ENCODE data around the gene CFAP97. TPM values are rescaled to one million over a fixed set of nuclear protein-coding genes. Genes with fewer than 3 reads are reported as not detected.

The CFAP97 gene
- total and polyA plus RNA-seq, 9 of the 15 experiments (the other 6 are each of a cell fraction or from before 2014, with no cell fraction given), result 17.3 to 57.8 (median 44.4) TPM

DNA sequence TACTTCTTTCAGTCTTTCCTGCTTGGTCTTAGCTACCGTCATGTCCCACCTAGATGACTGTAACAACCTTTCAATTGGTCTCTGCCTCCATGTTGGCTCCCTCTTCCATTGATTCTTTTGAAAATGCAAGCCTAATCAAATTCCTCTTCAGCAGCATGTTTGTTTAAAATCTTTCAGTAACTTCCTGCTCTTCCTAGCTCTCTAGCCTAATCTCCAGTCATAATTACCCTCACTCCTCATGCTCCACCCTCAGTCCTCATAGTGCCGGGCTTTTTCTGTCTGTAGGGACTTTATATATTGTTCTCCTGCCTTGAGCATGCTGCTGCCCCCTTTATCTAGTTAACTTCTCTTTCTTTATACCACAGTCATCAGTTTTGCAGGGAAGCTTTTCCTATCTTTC is 17.7 kb upstream of the CFAP97 start:
- no TSS peak for BruUV-seq (replicated peaks)
- 80% methylated on average over 2 of the region's 2 CpGs for WGBS (ENCODE audit: insufficient coverage, low coverage, missing lambda C conversion rate)
- intact Hi-C loops (cut with micrococcal nuclease), result no loop called here
- in situ Hi-C loops (cut with MboI), result no loop called here
- DNase-seq (ENCODE audit: extremely low read depth in 1 of 4, low spot score in 3 of 4) (no peak), ATAC-seq (no peak), FAIRE-seq (no peak)
- TF ChIP-seq ZNF316 (IDR thresholded peaks at IDR 0.05), result 0 out of 2 replicates have a peak, but pooled peaks have one; percentile 12
- TF ChIP-seq, protein P1, sequence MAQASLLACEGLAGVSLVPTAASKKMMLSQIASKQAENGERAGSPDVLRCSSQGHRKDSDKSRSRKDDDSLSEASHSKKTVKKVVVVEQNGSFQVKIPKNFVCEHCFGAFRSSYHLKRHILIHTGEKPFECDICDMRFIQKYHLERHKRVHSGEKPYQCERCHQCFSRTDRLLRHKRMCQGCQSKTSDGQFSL (CRISPR knock-in tag; IDR thresholded peaks at IDR 0.05), result no peak
- TF ChIP-seq, protein P1 (tag; IDR thresholded peaks at IDR 0.05), result no peak
- Histone ChIP-seq H3K27me3 (ENCODE audit: control insufficient read depth in 2 of 2, insufficient read depth in 2 of 2, low read length in 2 of 2) (no peaks in the 10 kb centered on the region), H3K4me3 (no peak overlapping the region), H3K27ac (ENCODE audit: extremely low read depth, low read depth, low read length) (no peak overlapping the region), H3K36me3 (ENCODE audit: control insufficient read depth, insufficient read depth, low read length) (no peaks in the 10 kb centered on the region), H3K9ac (ENCODE audit: insufficient read depth in 1 of 2, low read depth in 2 of 2, low read length in 2 of 2) (no peak overlapping the region), H3K4me2 (ENCODE audit: insufficient read depth, low read length) (no peak overlapping the region), H4K20me1 (replicated peaks; ENCODE audit: control insufficient read depth, insufficient read depth, low read length) (no peaks in the 10 kb centered on the region), H3K79me2 (ENCODE audit: control insufficient read depth, insufficient read depth, low read length) (peaks cover 8% of the 10 kb centered on the region), H2AFZ (ENCODE audit: low read depth, low read length) (no peak overlapping the region), H3K9me3 (replicated peaks; ENCODE audit: control insufficient read depth, insufficient read depth, low read depth, low read length) (no peaks in the 10 kb centered on the region), H3K4me1 (replicated peaks in 1 of 2; ENCODE audit: control insufficient read depth in 2 of 2, insufficient read depth in 2 of 2, low read length in 2 of 2) (no peaks in the 10 kb centered on the region; a peak in 1 of 5 replicates), H3K9me1 (ENCODE audit: control insufficient read depth, insufficient read depth, low read length) (no peaks in the 10 kb centered on the region)
- POLR2A ChIA-PET, result no interaction called here
- CTCF ChIA-PET (ENCODE audit: low intra/inter-chr PET ratio), result no interaction called here

DNA sequence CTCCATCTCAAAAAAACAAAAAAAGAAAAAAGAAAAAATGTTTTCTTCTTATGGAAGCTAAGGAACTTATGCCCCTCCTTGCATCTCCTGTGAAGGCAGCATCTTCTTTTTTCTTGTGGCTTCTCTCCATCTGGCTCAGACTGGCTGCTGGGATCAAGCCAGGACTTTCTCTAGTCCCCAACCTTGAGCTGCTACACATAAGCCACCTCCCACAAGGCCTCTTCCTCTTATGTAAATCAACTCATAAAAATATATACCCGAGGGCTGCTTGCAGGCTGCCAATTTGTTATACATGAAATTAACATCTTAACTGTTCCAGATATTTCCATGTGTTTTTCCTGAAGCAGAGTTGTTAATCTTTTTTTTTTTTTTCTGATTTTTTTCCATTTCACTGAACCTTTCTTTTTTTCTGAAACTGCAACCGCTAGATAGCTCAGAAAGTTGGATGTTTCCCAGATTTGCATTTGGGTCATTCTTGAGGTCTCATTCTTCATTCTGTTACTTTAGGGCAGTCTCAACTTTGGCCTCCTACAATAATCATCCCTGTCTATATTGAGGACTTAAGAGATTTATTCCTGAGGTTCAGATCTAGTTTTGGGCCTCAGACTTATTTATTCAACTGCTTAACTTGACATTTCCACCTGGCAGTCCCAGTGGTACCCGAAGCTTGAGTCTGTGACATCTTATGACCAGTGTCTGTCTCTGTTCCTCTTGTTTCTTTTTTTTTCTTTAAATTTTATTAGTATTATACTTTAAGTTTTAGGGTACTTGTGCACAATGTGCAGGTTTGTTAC is 15.9 kb upstream of the CFAP97 start:
- ChIA-PET CTCF (ENCODE audit: low intra/inter-chr PET ratio) (interaction anchor here (0.7 kb wide), 1 partner anchor 86 kb away, joined by 6 read pairs; no protein-coding TSS in a partner anchor), POLR2A (interaction anchor here (1.0 kb wide), 1 partner anchor 9 kb away, joined by 3 read pairs; no protein-coding TSS in a partner anchor)
- Histone ChIP-seq H3K4me3 (no peak overlapping the region), H2AFZ (ENCODE audit: low read depth, low read length) (no peak overlapping the region), H3K27me3 (ENCODE audit: control insufficient read depth in 2 of 2, insufficient read depth in 2 of 2, low read length in 2 of 2) (no peaks in the 10 kb centered on the region), H3K9me3 (replicated peaks; ENCODE audit: control insufficient read depth, insufficient read depth, low read depth, low read length) (no peaks in the 10 kb centered on the region), H3K79me2 (ENCODE audit: control insufficient read depth, insufficient read depth, low read length) (peaks cover 7% of the 10 kb centered on the region), H3K36me3 (ENCODE audit: control insufficient read depth, insufficient read depth, low read length) (no peaks in the 10 kb centered on the region), H3K9me1 (ENCODE audit: control insufficient read depth, insufficient read depth, low read length) (no peaks in the 10 kb centered on the region), H3K9ac (ENCODE audit: insufficient read depth in 1 of 2, low read depth in 2 of 2, low read length in 2 of 2) (no peak overlapping the region), H4K20me1 (replicated peaks; ENCODE audit: control insufficient read depth, insufficient read depth, low read length) (no peaks in the 10 kb centered on the region), H3K4me2 (ENCODE audit: insufficient read depth, low read length) (no peak overlapping the region), H3K4me1 (replicated peaks in 1 of 2; ENCODE audit: control insufficient read depth in 2 of 2, insufficient read depth in 2 of 2, low read length in 2 of 2) (peaks cover 0 to 4% of the 10 kb centered on the region in 2 experiments; a peak in 2 of 5 replicates), H3K27ac (ENCODE audit: extremely low read depth, low read depth, low read length) (no peak overlapping the region)
- WGBS (ENCODE audit: insufficient coverage, low coverage, missing lambda C conversion rate), result 59% methylated on average over 3 of the region's 3 CpGs
- peak; percentile 63 for ATAC-seq
- in situ Hi-C loops (cut with MboI), result no loop called here
- intact Hi-C loops (cut with micrococcal nuclease), result no loop called here
- no peak for DNase-seq (ENCODE audit: extremely low read depth in 1 of 4, low spot score in 3 of 4)
- no TSS peak for BruUV-seq (replicated peaks)
- no peak for FAIRE-seq
- TF ChIP-seq ETV6 (IDR thresholded peaks at IDR 0.05; ENCODE audit: borderline replicate concordance in 1 of 2, low read depth in 2 of 2, low read length in 1 of 2) (no peak), ETV6 (CRISPR knock-in tag; IDR thresholded peaks at IDR 0.05; ENCODE audit: borderline replicate concordance) (no peak), MXI1 (IDR thresholded peaks at IDR 0.05; ENCODE audit: low read depth, low read length) (no peak), MECOM (CRISPR knock-in tag; IDR thresholded peaks at IDR 0.05) (no peak)
- TF ChIP-seq, protein P2, sequence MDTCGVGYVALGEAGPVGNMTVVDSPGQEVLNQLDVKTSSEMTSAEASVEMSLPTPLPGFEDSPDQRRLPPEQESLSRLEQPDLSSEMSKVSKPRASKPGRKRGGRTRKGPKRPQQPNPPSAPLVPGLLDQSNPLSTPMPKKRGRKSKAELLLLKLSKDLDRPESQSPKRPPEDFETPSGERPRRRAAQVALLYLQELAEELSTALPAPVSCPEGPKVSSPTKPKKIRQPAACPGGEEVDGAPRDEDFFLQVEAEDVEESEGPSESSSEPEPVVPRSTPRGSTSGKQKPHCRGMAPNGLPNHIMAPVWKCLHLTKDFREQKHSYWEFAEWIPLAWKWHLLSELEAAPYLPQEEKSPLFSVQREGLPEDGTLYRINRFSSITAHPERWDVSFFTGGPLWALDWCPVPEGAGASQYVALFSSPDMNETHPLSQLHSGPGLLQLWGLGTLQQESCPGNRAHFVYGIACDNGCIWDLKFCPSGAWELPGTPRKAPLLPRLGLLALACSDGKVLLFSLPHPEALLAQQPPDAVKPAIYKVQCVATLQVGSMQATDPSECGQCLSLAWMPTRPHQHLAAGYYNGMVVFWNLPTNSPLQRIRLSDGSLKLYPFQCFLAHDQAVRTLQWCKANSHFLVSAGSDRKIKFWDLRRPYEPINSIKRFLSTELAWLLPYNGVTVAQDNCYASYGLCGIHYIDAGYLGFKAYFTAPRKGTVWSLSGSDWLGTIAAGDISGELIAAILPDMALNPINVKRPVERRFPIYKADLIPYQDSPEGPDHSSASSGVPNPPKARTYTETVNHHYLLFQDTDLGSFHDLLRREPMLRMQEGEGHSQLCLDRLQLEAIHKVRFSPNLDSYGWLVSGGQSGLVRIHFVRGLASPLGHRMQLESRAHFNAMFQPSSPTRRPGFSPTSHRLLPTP (IDR thresholded peaks at IDR 0.05; ENCODE audit: borderline replicate concordance, extremely low read depth, insufficient read length), result no peak
